AG09319 (cell line): Measurements from ENCODE around the gene OSBPL1A.

ENCODE experiments used
- DNase-seq: peaks from one replicate; pipeline ENCODE4 v3.0.0-alpha.2; 2010; ENCODE audit warnings: low read depth; ENCODE audit errors: extremely low read depth
- CTCF ChIP-seq: IDR thresholded peaks from 2 replicates; pipeline ENCODE4 v1.5.1; 2011; ENCODE audit warnings: low read depth, mild to moderate bottlenecking, inconsistent platforms, low read length, moderate library complexity

OSBPL1A gene

GRCh38 chr18:24414349-24415003 is 16.9 kb upstream of the OSBPL1A start:
- DNase-seq = no peak

GRCh38 chr18:24413148-24413547 is 15.5 kb upstream of the OSBPL1A start:
- no peak for DNase-seq
- peak; percentile 70 for TF ChIP-seq CTCF

More at GRCh38 chr18:24414349-24415003, 16.9 kb upstream of the OSBPL1A start:
- TF ChIP-seq CTCF = no peak

GRCh38 chr18:24408496-24408895 is 10.9 kb upstream of the OSBPL1A start:
- no peak for TF ChIP-seq CTCF
- DNase-seq = no peak

GRCh38 chr18:24404591-24404990 is 7.0 kb upstream of the OSBPL1A start:
- DNase-seq = no peak
- TF ChIP-seq CTCF = no peak

- no peak for TF ChIP-seq CTCF
- no peak for DNase-seq
Observed at GRCh38 chr18:24403076-24403475, 5.5 kb upstream of the OSBPL1A start.

- TF ChIP-seq CTCF = peak; percentile 11
- no peak for DNase-seq
Observed at GRCh38 chr18:24402209-24402785, 4.7 kb upstream of the OSBPL1A start.

GRCh38 chr18:24400587-24400986 is 3.0 kb upstream of the OSBPL1A start:
- DNase-seq = no peak
- TF ChIP-seq CTCF = no peak
